Lower lobe of right lung (tissue), 2 donors: Measurements from ENCODE around the gene TK2. TPM values are rescaled to one million over a fixed set of nuclear protein-coding genes. Genes with fewer than 3 reads are reported as not detected.
"Not testable (repeated sequence)": the region's sequence is repeated elsewhere in the genome, so short reads cannot be mapped to it uniquely, and the experiment has no call there.

Experiments
- ATAC-seq, 2 donors: fragments of 200-7000 bp; cut with Tn5 transposase; one replicate each; pipeline ENCODE4 v1.9.1; 2020 to 2022; ENCODE audit warnings: mild to moderate bottlenecking in 2 of 2, moderate library complexity in 2 of 2
- DNase-seq: peaks from one replicate; pipeline ENCODE4 v3.0.0-alpha.2; 2020
- H3K27ac ChIP-seq: fragments of 200-600 bp; one replicate; pipeline ENCODE4 v1.8.0; 2022
- H3K27me3 ChIP-seq: fragments of 200-600 bp; one replicate; pipeline ENCODE4 v1.8.0; 2022; ENCODE audit warnings: low read depth
- H3K36me3 ChIP-seq: fragments of 200-600 bp; one replicate; pipeline ENCODE4 v1.8.0; 2022; ENCODE audit warnings: mild to moderate bottlenecking
- H3K4me1 ChIP-seq: fragments of 200-600 bp; one replicate; pipeline ENCODE4 v1.8.0; 2022
- H3K4me3 ChIP-seq: fragments of 200-600 bp; one replicate; pipeline ENCODE4 v1.8.0; 2022; ENCODE audit warnings: mild to moderate bottlenecking
- H3K9me3 ChIP-seq: fragments of 200-600 bp; one replicate; pipeline ENCODE4 v1.8.0; 2022
- CTCF ChIP-seq: fragments of 200-600 bp; IDR thresholded peaks from one replicate; pipeline ENCODE4 v1.8.0; 2022; ENCODE audit warnings: antibody characterized with exemption, mild to moderate bottlenecking
- intact Hi-C: fragments of 100-400 bp; cut with DNase I; formaldehyde crosslinking; loops from one replicate; pipeline ENCODE4 v1.11.0; 2022
- total RNA-seq: library from RNA; stranded (reverse); fragmentation: NEBNext Ultra II Directional; extraction: Animal tissue kit (Norgen Biotek cat#: 25700); gene quantifications from one replicate; pipeline ENCODE4 v1.2.1, GENCODE V29; 2021
- donor health status: DM: no; HTN: yes; CAD: no; lungs with severe emphysema.

Gene TK2
- total RNA-seq, 1 donor from 2014 or later, result 36.2 TPM

GRCh38 chr16:66572356-66572755 lies 22.4 kb upstream of the TK2 start:
- H3K4me3 ChIP-seq, result no peak overlapping the region
- H3K4me1 ChIP-seq, result no peaks in the 10 kb centered on the region
- intact Hi-C loops, result no loop called here
- no peaks in the 10 kb centered on the region for H3K9me3 ChIP-seq
- no peak overlapping the region for H3K27ac ChIP-seq
- ATAC-seq (no peak), DNase-seq (no peak)
- no peaks in the 10 kb centered on the region for H3K27me3 ChIP-seq
- no peak for TF ChIP-seq CTCF
- no peaks in the 10 kb centered on the region for H3K36me3 ChIP-seq

- no peak for TF ChIP-seq CTCF
- H3K27me3 ChIP-seq, result no peaks in the 10 kb centered on the region
Measured at GRCh38 chr16:66569827-66570405, 20.0 kb upstream of the TK2 start.

GRCh38 chr16:66569131-66569530 lies 19.2 kb upstream of the TK2 start:
- no peak overlapping the region for H3K4me3 ChIP-seq
- no peak overlapping the region for H3K27ac ChIP-seq
- H3K9me3 ChIP-seq, result no peaks in the 10 kb centered on the region
- peaks cover 29% of the 10 kb centered on the region for H3K36me3 ChIP-seq
- peaks cover 6% of the 10 kb centered on the region for H3K4me1 ChIP-seq
- no peak for ATAC-seq
- TF ChIP-seq CTCF, result no peak
- intact Hi-C loops, result no loop called here
- DNase-seq, result no peak
- H3K27me3 ChIP-seq, result no peaks in the 10 kb centered on the region

More at GRCh38 chr16:66569827-66570405, 20.0 kb upstream of the TK2 start:
- DNase-seq (no peak), ATAC-seq (peak; percentile 41 to 66)
- Histone ChIP-seq H3K4me1 (peaks cover 4% of the 10 kb centered on the region), H3K4me3 (no peak overlapping the region), H3K9me3 (no peaks in the 10 kb centered on the region), H3K27ac (no peak overlapping the region), H3K36me3 (peaks cover 21% of the 10 kb centered on the region)
- intact Hi-C loops, result no loop called here

- TF ChIP-seq CTCF, result no peak
- ATAC-seq, result no peak
- intact Hi-C loops, result no loop called here
- H3K4me1 ChIP-seq, result peaks cover 6% of the 10 kb centered on the region
- no peaks in the 10 kb centered on the region for H3K9me3 ChIP-seq
- H3K36me3 ChIP-seq, result peaks cover 37% of the 10 kb centered on the region
- no peak overlapping the region for H3K4me3 ChIP-seq
- H3K27me3 ChIP-seq, result no peaks in the 10 kb centered on the region
- DNase-seq, result no peak
- H3K27ac ChIP-seq, result no peak overlapping the region
Measured at GRCh38 chr16:66568355-66568754, 18.4 kb upstream of the TK2 start.

- H3K36me3 ChIP-seq, result peaks cover 45% of the 10 kb centered on the region
- H3K4me3 ChIP-seq, DNase-seq, H3K27ac ChIP-seq, H3K9me3 ChIP-seq, intact Hi-C loops, ATAC-seq, H3K27me3 ChIP-seq, H3K4me1 ChIP-seq: not testable (repeated sequence)
Measured at GRCh38 chr16:66567270-66567669, 17.3 kb upstream of the TK2 start.

GRCh38 chr16:66566051-66566901 lies 16.4 kb upstream of the TK2 start, which contains the start of gene CMTM1:
Gene CMTM1 (plus strand): TSS chr16:66566439. CDS start chr16:66566514, 75 bp downstream.
- no peak for DNase-seq
- intact Hi-C loops, result no loop called here
- H3K27me3 ChIP-seq, result no peaks in the 10 kb centered on the region
- no peaks in the 10 kb centered on the region for H3K9me3 ChIP-seq
- H3K4me1 ChIP-seq, result peaks cover 6% of the 10 kb centered on the region
- no peak for TF ChIP-seq CTCF
- no peak within 1 kb of the TSS for H3K4me3 ChIP-seq
- no peak within 1 kb of the TSS for H3K27ac ChIP-seq
- H3K36me3 ChIP-seq, result peaks cover 45% of the 10 kb centered on the region
- peak in 1 of 2 donors; percentile 9 for ATAC-seq
